H9 (cell line): ENCODE results near the gene ZNF236. TPM values are rescaled to one million over a fixed set of nuclear protein-coding genes. Genes with fewer than 3 reads are reported as not detected.

Experiments
- DNase-seq: peaks from one replicate; pipeline ENCODE4 v3.0.0-alpha.2; 2017
- H2AFZ ChIP-seq: one replicate; pipeline ENCODE4 v1.6.1; 2013; ENCODE audit warnings: mild to moderate bottlenecking, low read length, control low read depth, moderate library complexity
- H2AK5ac ChIP-seq: 2 replicates; pipeline ENCODE4 v1.6.1; 2013; ENCODE audit warnings: low read length, control low read depth, mixed read lengths; ENCODE audit not compliant: insufficient read length
- H2BK120ac ChIP-seq: one replicate; pipeline ENCODE4 v1.6.1; 2013; ENCODE audit warnings: low read depth, mild to moderate bottlenecking, low read length, control low read depth, inconsistent platforms; ENCODE audit not compliant: poor library complexity, severe bottlenecking
- H2BK12ac ChIP-seq: 2 replicates; pipeline ENCODE4 v1.6.1; 2013; ENCODE audit warnings: low read length, control low read depth, mixed read lengths, low read depth; ENCODE audit not compliant: insufficient read length
- H2BK15ac ChIP-seq: 2 replicates; pipeline ENCODE4 v1.6.1; 2013; ENCODE audit warnings: low read depth, low read length, control low read depth
- H2BK20ac ChIP-seq: one replicate; pipeline ENCODE4 v1.6.1; 2013; ENCODE audit warnings: low read depth, mild to moderate bottlenecking, low read length, control low read depth, inconsistent platforms; ENCODE audit not compliant: poor library complexity, severe bottlenecking
- H2BK5ac ChIP-seq: 2 replicates; pipeline ENCODE4 v1.6.1; 2013; ENCODE audit warnings: low read length, control low read depth, mixed read lengths; ENCODE audit not compliant: insufficient read length
- H3K14ac ChIP-seq: 2 replicates; pipeline ENCODE4 v1.6.1; 2013; ENCODE audit warnings: low read length, control low read depth; ENCODE audit not compliant: insufficient read depth
- H3K18ac ChIP-seq: 2 replicates; pipeline ENCODE4 v1.6.1; 2013; ENCODE audit warnings: low read depth, mild to moderate bottlenecking, mixed read lengths, low read length, control low read depth; ENCODE audit not compliant: insufficient read length
- H3K23ac ChIP-seq: 2 replicates; pipeline ENCODE4 v1.6.1; 2013; ENCODE audit warnings: low read length, control low read depth, mixed read lengths, low read depth; ENCODE audit not compliant: insufficient read length
- H3K23me2 ChIP-seq: 2 replicates; pipeline ENCODE4 v1.6.1; 2013; ENCODE audit warnings: low read depth, mild to moderate bottlenecking, mixed read lengths, low read length, control low read depth; ENCODE audit not compliant: insufficient read length, poor library complexity, severe bottlenecking
- H3K27ac ChIP-seq: 2 replicates; pipeline ENCODE4 v1.5.1; 2013; ENCODE audit warnings: low read length, control low read depth, mixed read lengths, low read depth; ENCODE audit not compliant: insufficient read length
- H3K27me3 ChIP-seq: 2 replicates; pipeline ENCODE4 v1.6.1; 2013; ENCODE audit warnings: low read length, control low read depth, inconsistent platforms; ENCODE audit not compliant: insufficient read depth
- H3K4ac ChIP-seq: 2 replicates; pipeline ENCODE4 v1.6.1; 2013; ENCODE audit warnings: low read depth, mild to moderate bottlenecking, control low read depth, inconsistent platforms, low read length, moderate library complexity
- H3K4me1 ChIP-seq: 2 replicates; pipeline ENCODE4 v1.6.1; 2013; ENCODE audit warnings: low read length, control low read depth, inconsistent platforms; ENCODE audit not compliant: insufficient read depth
- H3K4me2 ChIP-seq: 2 replicates; pipeline ENCODE4 v1.6.1; 2013; ENCODE audit warnings: low read length, control low read depth, mixed read lengths; ENCODE audit not compliant: insufficient read length, insufficient read depth
- H3K56ac ChIP-seq: 2 replicates; pipeline ENCODE4 v1.6.1; 2013; ENCODE audit warnings: low read depth, mild to moderate bottlenecking, mixed read lengths, low read length, control low read depth; ENCODE audit not compliant: insufficient read length
- H3K79me1 ChIP-seq: 2 replicates; pipeline ENCODE4 v1.6.1; 2013; ENCODE audit warnings: low read depth, mild to moderate bottlenecking, moderate library complexity, low read length, control low read depth, inconsistent platforms; ENCODE audit not compliant: insufficient read depth, poor library complexity, severe bottlenecking
- H3K79me2 ChIP-seq: 2 replicates; pipeline ENCODE4 v1.6.1; 2013; ENCODE audit warnings: low read length, control low read depth, inconsistent platforms; ENCODE audit not compliant: insufficient read depth
- H3K9ac ChIP-seq: 2 replicates; pipeline ENCODE4 v1.6.1; 2013; ENCODE audit warnings: low read length, control low read depth, mixed read lengths; ENCODE audit not compliant: insufficient read length; ENCODE audit errors: extremely low read depth
- H3K9me3 ChIP-seq: one replicate; pipeline ENCODE4 v1.6.1; 2013; ENCODE audit warnings: low read depth, low read length, inconsistent platforms; ENCODE audit not compliant: control insufficient read depth
- H3T11ph ChIP-seq: one replicate; pipeline ENCODE4 v1.6.1; 2013; ENCODE audit warnings: mild to moderate bottlenecking, low read length, control low read depth, inconsistent platforms
- H4K20me1 ChIP-seq: one replicate; pipeline ENCODE4 v1.6.1; 2013; ENCODE audit not compliant: control insufficient read depth, insufficient read length, insufficient read depth
- H4K5ac ChIP-seq: 2 replicates; pipeline ENCODE4 v1.6.1; 2013; ENCODE audit warnings: low read depth, mild to moderate bottlenecking, mixed read lengths, low read length, control low read depth; ENCODE audit not compliant: insufficient read length
- H4K8ac ChIP-seq: replicated peaks from 2 replicates; pipeline ENCODE4 v1.6.1; 2013; ENCODE audit warnings: low read length, control low read depth, mixed read lengths, low read depth; ENCODE audit not compliant: insufficient read length
- H4K91ac ChIP-seq: 2 replicates; pipeline ENCODE4 v1.6.1; 2013; ENCODE audit warnings: low read depth, mild to moderate bottlenecking, moderate library complexity, mixed read lengths, low read length, control low read depth; ENCODE audit not compliant: insufficient read length
- H3K27ac Mint-ChIP-seq, 3 experiments: 2 replicates in 2 of 3; 3 replicates in 1 of 3; pipeline ENCODE4 v1.8.0; 2020 to 2021; ENCODE audit warnings: mixed read lengths in 3 of 3, mild to moderate bottlenecking in 1 of 3, moderate library complexity in 1 of 3
- H3K27me3 Mint-ChIP-seq: 2 replicates; pipeline ENCODE4 v1.8.0; 2021; ENCODE audit warnings: low read depth, mild to moderate bottlenecking, moderate library complexity, mixed read lengths
- H3K36me3 Mint-ChIP-seq, 3 experiments: 2 replicates in 2 of 3; 3 replicates in 1 of 3; pipeline ENCODE4 v1.8.0; 2020 to 2021; ENCODE audit warnings: low read depth in 3 of 3, mixed read lengths in 3 of 3; ENCODE audit not compliant: insufficient read depth in 1 of 3
- H3K4me1 Mint-ChIP-seq, 2 experiments: 2 replicates each; pipeline ENCODE4 v1.8.0; 2020; ENCODE audit warnings: mixed read lengths in 2 of 2
- H3K4me3 Mint-ChIP-seq, 2 experiments: 2 replicates in 1 of 2; 3 replicates in 1 of 2; pipeline ENCODE4 v1.8.0; 2020 to 2021; ENCODE audit warnings: mild to moderate bottlenecking in 2 of 2, mixed read lengths in 2 of 2, moderate library complexity in 1 of 2
- H3K9me3 Mint-ChIP-seq, 2 experiments: 2 replicates in 1 of 2; 3 replicates in 1 of 2; pipeline ENCODE4 v1.8.0; 2020; ENCODE audit warnings: mild to moderate bottlenecking in 2 of 2, mixed read lengths in 2 of 2, moderate library complexity in 1 of 2
- WGBS: extraction: QIAGEN DNeasy Blood & Tissue Kit; methylation state at CpG from one replicate; pipeline ENCODE4 v1.1.7; 2013; ENCODE audit warnings: missing lambda C conversion rate, low lambda C conversion rate, mixed read lengths; ENCODE audit not compliant: insufficient read length; ENCODE audit errors: extremely low coverage; 5-methylcytosine and 5-hydroxymethylcytosine counted together
- total RNA-seq: library from RNA; stranded (reverse); gene quantifications from 2 replicates; pipeline ENCODE4 v1.2.1, GENCODE V29; 2021
- TF ChIP-seq, protein P1 (sequence below): fragments of 200-600 bp; sonication (generic); conservative IDR thresholded peaks from 3 replicates; pipeline ENCODE4 v1.8.0; 2021; ENCODE audit warnings: antibody characterized with exemption, mild to moderate bottlenecking

ZNF236 gene
- total RNA-seq, 1 experiment from 2014 or later = 16.0 TPM

GRCh38 chr18:76997951-76998808 is 175.8 kb downstream of the ZNF236 start:
- Histone ChIP-seq H3T11ph (no peak overlapping the region), H3K9me3 (no peaks in the 10 kb centered on the region), H4K20me1 (no peaks in the 10 kb centered on the region), H3K27me3 (no peaks in the 10 kb centered on the region), H2BK120ac (no peak overlapping the region), H4K8ac (no peak overlapping the region), H3K56ac (no peak overlapping the region), H2AK5ac (no peak overlapping the region), H3K4me1 (no peaks in the 10 kb centered on the region), H3K23me2 (no peaks in the 10 kb centered on the region), H3K18ac (no peak overlapping the region), H2BK5ac (no peak overlapping the region), H2BK20ac (no peak overlapping the region), H2AFZ (no peak overlapping the region), H4K91ac (no peak overlapping the region), H3K79me2 (no peaks in the 10 kb centered on the region), H3K14ac (no peak overlapping the region; the same call in 1 of the 2 replicates), H3K23ac (no peak overlapping the region), H4K5ac (no peak overlapping the region), H2BK15ac (no peak overlapping the region), H3K9ac (no peak overlapping the region), H3K4me2 (no peak overlapping the region), H3K27ac (no peak overlapping the region), H3K4ac (no peak overlapping the region), H3K79me1 (no peaks in the 10 kb centered on the region), H2BK12ac (no peak overlapping the region)
- Mint-ChIP-seq H3K4me1 (peaks cover 14 to 20% of the 10 kb centered on the region in 2 experiments), H3K36me3 (no peaks in the 10 kb centered on the region; a peak in 1 of 7 replicates), H3K9me3 (no peaks in the 10 kb centered on the region), H3K27me3 (no peaks in the 10 kb centered on the region; the same call in none of the 2 replicates), H3K27ac (no peak overlapping the region), H3K4me3 (no peak overlapping the region)
- DNase-seq = no peak
- TF ChIP-seq, protein P1, sequence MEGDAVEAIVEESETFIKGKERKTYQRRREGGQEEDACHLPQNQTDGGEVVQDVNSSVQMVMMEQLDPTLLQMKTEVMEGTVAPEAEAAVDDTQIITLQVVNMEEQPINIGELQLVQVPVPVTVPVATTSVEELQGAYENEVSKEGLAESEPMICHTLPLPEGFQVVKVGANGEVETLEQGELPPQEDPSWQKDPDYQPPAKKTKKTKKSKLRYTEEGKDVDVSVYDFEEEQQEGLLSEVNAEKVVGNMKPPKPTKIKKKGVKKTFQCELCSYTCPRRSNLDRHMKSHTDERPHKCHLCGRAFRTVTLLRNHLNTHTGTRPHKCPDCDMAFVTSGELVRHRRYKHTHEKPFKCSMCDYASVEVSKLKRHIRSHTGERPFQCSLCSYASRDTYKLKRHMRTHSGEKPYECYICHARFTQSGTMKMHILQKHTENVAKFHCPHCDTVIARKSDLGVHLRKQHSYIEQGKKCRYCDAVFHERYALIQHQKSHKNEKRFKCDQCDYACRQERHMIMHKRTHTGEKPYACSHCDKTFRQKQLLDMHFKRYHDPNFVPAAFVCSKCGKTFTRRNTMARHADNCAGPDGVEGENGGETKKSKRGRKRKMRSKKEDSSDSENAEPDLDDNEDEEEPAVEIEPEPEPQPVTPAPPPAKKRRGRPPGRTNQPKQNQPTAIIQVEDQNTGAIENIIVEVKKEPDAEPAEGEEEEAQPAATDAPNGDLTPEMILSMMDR = no peak
- no CpG with 5 or more reads among the region's 38 CpGs for WGBS
